ENCODE measurements around the gene C2orf78. TPM values are rescaled to one million over a fixed set of nuclear protein-coding genes. Genes with fewer than 3 reads are reported as not detected.
A peak's percentile ranks its signal among the peaks of the same experiment; 100 is the strongest.

Gene C2orf78
- total and polyA plus RNA-seq, 9 of the 15 experiments (the other 6 are each of a cell fraction or from before 2014, with no cell fraction given), result 0.04 to 0.28 (median 0.20) TPM

DNA sequence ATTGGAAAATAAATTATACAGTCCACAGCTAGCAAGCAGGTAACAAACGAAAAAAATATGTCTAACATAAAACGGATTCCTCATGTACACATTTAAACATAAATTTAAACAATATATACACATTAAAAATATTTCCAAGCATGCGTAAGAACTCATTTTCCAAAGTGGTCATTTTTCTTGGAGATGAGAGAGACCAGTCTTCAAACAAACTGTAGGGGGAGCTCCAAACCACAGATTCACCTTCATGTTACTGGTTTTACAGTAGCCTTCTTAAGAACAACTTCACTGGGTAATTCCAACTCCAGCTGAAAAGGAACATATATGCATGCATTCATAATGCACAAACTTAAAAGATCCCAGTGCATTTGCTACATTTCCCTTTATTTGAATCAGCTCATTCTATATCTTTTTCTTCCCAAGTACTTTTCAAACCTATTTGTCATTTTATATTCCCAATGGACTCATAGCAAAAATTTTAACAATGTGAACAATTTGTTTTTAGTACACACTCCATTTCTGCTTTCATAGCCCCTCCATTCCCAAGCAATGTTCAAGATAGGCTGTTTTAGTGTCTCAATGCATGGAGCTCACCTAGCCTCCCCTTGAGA lies 40.0 kb downstream of the C2orf78 start (continued):
- TF ChIP-seq NUFIP1 (IDR thresholded peaks at IDR 0.05; ENCODE audit: partially characterized antibody) (no peak), ZNF780A (CRISPR knock-in tag; IDR thresholded peaks at IDR 0.05) (no peak), NRF1 (conservative IDR thresholded peaks at IDR 0.05 in 1 of 2, IDR thresholded peaks at IDR 0.05 in 1 of 2) (peak in 1 of 2 experiments; percentile 53; a peak in 3 of 4 replicates), POU5F1 (IDR thresholded peaks at IDR 0.05; ENCODE audit: borderline replicate concordance, low read depth, low read length, partially characterized antibody) (no peak)
- TF ChIP-seq, protein P1, sequence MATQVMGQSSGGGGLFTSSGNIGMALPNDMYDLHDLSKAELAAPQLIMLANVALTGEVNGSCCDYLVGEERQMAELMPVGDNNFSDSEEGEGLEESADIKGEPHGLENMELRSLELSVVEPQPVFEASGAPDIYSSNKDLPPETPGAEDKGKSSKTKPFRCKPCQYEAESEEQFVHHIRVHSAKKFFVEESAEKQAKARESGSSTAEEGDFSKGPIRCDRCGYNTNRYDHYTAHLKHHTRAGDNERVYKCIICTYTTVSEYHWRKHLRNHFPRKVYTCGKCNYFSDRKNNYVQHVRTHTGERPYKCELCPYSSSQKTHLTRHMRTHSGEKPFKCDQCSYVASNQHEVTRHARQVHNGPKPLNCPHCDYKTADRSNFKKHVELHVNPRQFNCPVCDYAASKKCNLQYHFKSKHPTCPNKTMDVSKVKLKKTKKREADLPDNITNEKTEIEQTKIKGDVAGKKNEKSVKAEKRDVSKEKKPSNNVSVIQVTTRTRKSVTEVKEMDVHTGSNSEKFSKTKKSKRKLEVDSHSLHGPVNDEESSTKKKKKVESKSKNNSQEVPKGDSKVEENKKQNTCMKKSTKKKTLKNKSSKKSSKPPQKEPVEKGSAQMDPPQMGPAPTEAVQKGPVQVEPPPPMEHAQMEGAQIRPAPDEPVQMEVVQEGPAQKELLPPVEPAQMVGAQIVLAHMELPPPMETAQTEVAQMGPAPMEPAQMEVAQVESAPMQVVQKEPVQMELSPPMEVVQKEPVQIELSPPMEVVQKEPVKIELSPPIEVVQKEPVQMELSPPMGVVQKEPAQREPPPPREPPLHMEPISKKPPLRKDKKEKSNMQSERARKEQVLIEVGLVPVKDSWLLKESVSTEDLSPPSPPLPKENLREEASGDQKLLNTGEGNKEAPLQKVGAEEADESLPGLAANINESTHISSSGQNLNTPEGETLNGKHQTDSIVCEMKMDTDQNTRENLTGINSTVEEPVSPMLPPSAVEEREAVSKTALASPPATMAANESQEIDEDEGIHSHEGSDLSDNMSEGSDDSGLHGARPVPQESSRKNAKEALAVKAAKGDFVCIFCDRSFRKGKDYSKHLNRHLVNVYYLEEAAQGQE (IDR thresholded peaks at IDR 0.05; ENCODE audit: borderline replicate concordance), result peak; percentile 68; the same call in 1 of the 2 replicates
- TF ChIP-seq, protein P1 (CRISPR knock-in tag; IDR thresholded peaks at IDR 0.05; ENCODE audit: low read depth), result no peak
